ENCODE results near the gene SLC66A2. TPM values are rescaled to one million over a fixed set of nuclear protein-coding genes. Genes with fewer than 3 reads are reported as not detected.

Gene SLC66A2
- total RNA-seq, 4 donors from 2014 or later: 30.4 to 49.6 (median 35.1) TPM

- Histone ChIP-seq H3K4me3 (no peak overlapping the region), H3K4me1 (peaks cover 0 to 7% (median 2%) of the 10 kb centered on the region in 3 donors), H3K27ac (no peak overlapping the region), H3K36me3 (peaks cover 9 to 36% (median 14%) of the 10 kb centered on the region in 3 donors), H3K9me3 (peaks cover 4 to 69% (median 45%) of the 10 kb centered on the region in 3 donors), H3K27me3 (no peaks in the 10 kb centered on the region)
- TF ChIP-seq CTCF (IDR thresholded peaks at IDR 0.05) (no peak), POLR2A (IDR thresholded peaks at IDR 0.05) (no peak)
- no peak for DNase-seq
- 77 to 86% methylated on average over 7 to 25 of the region's 53 CpGs for WGBS, 2 donors
- intact Hi-C loops (cut with DNase I): no loop called here
Observed at GRCh38 chr18:79899609-79900445, 51.6 kb downstream of the SLC66A2 start.

- Histone ChIP-seq H3K27me3 (no peaks in the 10 kb centered on the region), H3K36me3 (peaks cover 9 to 30% (median 14%) of the 10 kb centered on the region in 3 donors), H3K4me3 (no peak overlapping the region), H3K27ac (no peak overlapping the region), H3K4me1 (no peaks in the 10 kb centered on the region), H3K9me3 (peaks cover 4 to 77% (median 49%) of the 10 kb centered on the region in 3 donors)
- WGBS, 2 donors: 87 to 95% methylated on average over 9 to 14 of the region's 70 CpGs
- no peak for DNase-seq
- intact Hi-C loops (cut with DNase I): no loop called here
- no peak for TF ChIP-seq CTCF (IDR thresholded peaks at IDR 0.05)
- no peak for TF ChIP-seq POLR2A (IDR thresholded peaks at IDR 0.05)
Observed at GRCh38 chr18:79898952-79899608, 52.4 kb downstream of the SLC66A2 start.

DNA sequence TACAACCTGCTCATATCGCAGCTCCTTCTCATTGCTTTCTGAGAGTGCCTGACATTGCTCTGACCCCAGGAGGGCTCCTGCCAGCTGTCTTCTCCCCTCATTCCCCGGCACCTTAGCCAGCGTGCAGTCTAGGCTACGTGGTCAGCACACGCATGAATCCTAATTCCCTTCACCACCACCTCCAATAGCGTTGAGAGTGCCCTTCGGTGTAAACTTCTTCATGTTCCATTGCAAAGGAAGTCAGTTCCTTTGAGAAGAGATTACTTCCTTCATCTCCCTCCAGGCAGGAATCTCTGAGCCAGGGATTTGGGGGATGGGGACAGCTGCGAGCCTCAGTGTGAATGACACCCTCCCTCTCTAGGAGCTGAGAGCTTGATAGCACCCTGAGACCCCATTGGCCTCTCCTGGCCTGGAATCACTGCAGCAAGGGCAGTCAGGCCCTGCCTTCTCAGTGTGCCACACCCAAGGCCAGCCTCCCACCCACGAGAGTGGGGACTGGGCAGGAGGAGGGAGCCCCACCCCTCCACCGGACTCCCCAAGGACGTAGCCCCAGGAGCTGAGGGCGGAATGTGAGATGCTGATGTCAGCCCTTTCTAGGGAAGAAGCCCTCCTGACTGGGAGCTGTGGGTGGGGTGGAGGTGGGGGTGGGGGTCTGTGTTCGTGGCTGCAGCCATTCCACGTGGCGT is 53.4 kb downstream of the SLC66A2 start:
- WGBS, 2 donors: 97 to 98% methylated on average over 9 to 12 of the region's 15 CpGs
- no peak overlapping the region for H3K27ac ChIP-seq
- TF ChIP-seq CTCF (IDR thresholded peaks at IDR 0.05): no peak
- TF ChIP-seq POLR2A (IDR thresholded peaks at IDR 0.05): no peak
- H3K27me3 ChIP-seq: no peaks in the 10 kb centered on the region
- intact Hi-C loops (cut with DNase I): no loop called here
- DNase-seq: no peak
- H3K4me1 ChIP-seq: no peaks in the 10 kb centered on the region
- peaks cover 4 to 20% (median 9%) of the 10 kb centered on the region in 3 donors for H3K36me3 ChIP-seq
- H3K4me3 ChIP-seq: no peak overlapping the region
- peaks cover 4 to 82% (median 54%) of the 10 kb centered on the region in 3 donors for H3K9me3 ChIP-seq

DNA sequence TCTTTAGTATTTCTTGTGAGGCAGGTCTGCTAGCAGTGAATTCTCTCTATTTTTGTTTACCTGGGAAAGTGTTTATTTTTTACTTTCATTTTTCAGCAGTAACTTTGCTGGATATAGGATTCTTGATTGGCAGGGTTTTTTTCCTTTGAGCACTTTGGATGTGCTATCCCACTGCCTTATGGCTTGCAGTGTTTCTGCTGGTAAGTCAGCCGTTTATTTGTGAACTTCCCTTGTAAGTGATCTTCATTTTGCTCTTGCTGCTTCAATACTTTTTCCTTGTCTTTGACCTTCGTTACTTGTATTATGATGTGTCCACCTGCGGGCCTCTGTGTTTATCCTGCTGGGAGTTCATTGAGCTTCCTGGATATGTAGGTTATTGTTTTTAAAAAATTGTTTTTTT is 54.7 kb downstream of the SLC66A2 start:
- 78 to 91% methylated on average over 3 of the region's 3 CpGs for WGBS, 2 donors
- no peak overlapping the region for H3K27ac ChIP-seq
- no peaks in the 10 kb centered on the region for H3K27me3 ChIP-seq
- TF ChIP-seq CTCF (IDR thresholded peaks at IDR 0.05) (no peak), POLR2A (IDR thresholded peaks at IDR 0.05) (no peak)
- no peak for DNase-seq
- H3K36me3 ChIP-seq: peaks cover 0 to 8% (median 0%) of the 10 kb centered on the region in 3 donors
- no peaks in the 10 kb centered on the region for H3K4me1 ChIP-seq
- peaks cover 4 to 92% (median 58%) of the 10 kb centered on the region in 3 donors for H3K9me3 ChIP-seq
- intact Hi-C loops (cut with DNase I): no loop called here
- H3K4me3 ChIP-seq: no peak overlapping the region
